Trophoblast cell (in vitro differentiated cells and primary cell): ENCODE data around the gene TFB2M.

Experiments
- DNase-seq, 2 donors: peaks; one replicate each; pipeline ENCODE4 v3.0.0-alpha.2; 2016
- H2AFZ ChIP-seq: 2 replicates; pipeline ENCODE4 v1.6.1; 2013; ENCODE audit warnings: low read length, moderate library complexity, mild to moderate bottlenecking; ENCODE audit not compliant: insufficient read depth, poor library complexity
- H2AK5ac ChIP-seq: 2 replicates; pipeline ENCODE4 v1.6.1; 2013; ENCODE audit warnings: mild to moderate bottlenecking, low read length
- H2BK120ac ChIP-seq: 2 replicates; pipeline ENCODE4 v1.6.1; 2013; ENCODE audit warnings: low read length, mild to moderate bottlenecking, moderate library complexity; ENCODE audit not compliant: insufficient read depth, poor library complexity
- H2BK12ac ChIP-seq: 2 replicates; pipeline ENCODE4 v1.6.1; 2013; ENCODE audit warnings: mild to moderate bottlenecking, low read length, moderate library complexity
- H2BK5ac ChIP-seq: 2 replicates; pipeline ENCODE4 v1.6.1; 2013; ENCODE audit warnings: low read length, low read depth, moderate library complexity, mild to moderate bottlenecking; ENCODE audit not compliant: poor library complexity
- H3K14ac ChIP-seq: 2 replicates; pipeline ENCODE4 v1.6.1; 2013; ENCODE audit warnings: mild to moderate bottlenecking, low read length
- H3K18ac ChIP-seq: 2 replicates; pipeline ENCODE4 v1.6.1; 2013; ENCODE audit warnings: mild to moderate bottlenecking, low read length
- H3K23ac ChIP-seq: 2 replicates; pipeline ENCODE4 v1.6.1; 2013; ENCODE audit warnings: low read length
- H3K27ac ChIP-seq: 2 replicates; pipeline ENCODE4 v1.5.1; 2013; ENCODE audit warnings: low read depth, mild to moderate bottlenecking, inconsistent platforms, low read length, moderate library complexity
- H3K27me3 ChIP-seq: 2 replicates; pipeline ENCODE4 v1.6.1; 2013; ENCODE audit warnings: inconsistent platforms, mild to moderate bottlenecking, low read length, moderate library complexity; ENCODE audit not compliant: insufficient read depth
- H3K36me3 ChIP-seq, 2 experiments: 1 replicate in 1 of 2; 2 replicates in 1 of 2; pipeline ENCODE4 v1.6.1; 2013; ENCODE audit warnings: low read length in 2 of 2, mild to moderate bottlenecking in 2 of 2, moderate library complexity in 1 of 2; ENCODE audit not compliant: insufficient read depth in 2 of 2, control insufficient read depth in 1 of 2
- H3K4ac ChIP-seq: 2 replicates; pipeline ENCODE4 v1.6.1; 2013; ENCODE audit warnings: low read depth, mild to moderate bottlenecking, low read length, moderate library complexity
- H3K4me1 ChIP-seq, 2 experiments: 1 replicate in 1 of 2; 2 replicates in 1 of 2; pipeline ENCODE4 v1.6.1; 2013; ENCODE audit warnings: low read length in 2 of 2, mild to moderate bottlenecking in 2 of 2, moderate library complexity in 1 of 2; ENCODE audit not compliant: insufficient read depth in 2 of 2, control insufficient read depth in 1 of 2
- H3K4me2 ChIP-seq: 2 replicates; pipeline ENCODE4 v1.6.1; 2013; ENCODE audit warnings: inconsistent platforms, mild to moderate bottlenecking, low read length, moderate library complexity
- H3K4me3 ChIP-seq: 2 replicates; pipeline ENCODE4 v1.5.1; 2013; ENCODE audit warnings: mild to moderate bottlenecking, low read depth, low read length, inconsistent platforms
- H3K79me1 ChIP-seq: one replicate; pipeline ENCODE4 v1.6.1; 2013; ENCODE audit warnings: low read length
- H3K79me2 ChIP-seq: 2 replicates; pipeline ENCODE4 v1.6.1; 2013; ENCODE audit warnings: low read length, mild to moderate bottlenecking; ENCODE audit not compliant: control insufficient read depth, insufficient read depth, poor library complexity
- H3K9ac ChIP-seq: 2 replicates; pipeline ENCODE4 v1.6.1; 2013; ENCODE audit warnings: mild to moderate bottlenecking, low read length
- H3K9me3 ChIP-seq: 2 replicates; pipeline ENCODE4 v1.6.1; 2013; ENCODE audit warnings: low read depth, mild to moderate bottlenecking, control low read depth, inconsistent platforms, low read length; ENCODE audit not compliant: insufficient read depth
- H4K12ac ChIP-seq: 2 replicates; pipeline ENCODE4 v1.6.1; 2013; ENCODE audit warnings: low read depth, mild to moderate bottlenecking, low read length, moderate library complexity
- H4K8ac ChIP-seq: 2 replicates; pipeline ENCODE4 v1.6.1; 2013; ENCODE audit warnings: low read depth, mild to moderate bottlenecking, low read length, moderate library complexity
- H4K91ac ChIP-seq: one replicate; pipeline ENCODE4 v1.6.1; 2013; ENCODE audit warnings: low read depth, mild to moderate bottlenecking, low read length, moderate library complexity
- WGBS: extraction: QIAGEN DNeasy Blood & Tissue Kit; methylation state at CpG from one replicate; pipeline ENCODE4 v1.1.7; 2013; ENCODE audit warnings: missing lambda C conversion rate; ENCODE audit not compliant: insufficient read length, insufficient coverage; ENCODE audit errors: extremely low coverage; 5-methylcytosine and 5-hydroxymethylcytosine counted together

The TFB2M gene

GRCh38 chr1:246527402-246528088, 38.5 kb downstream of the TFB2M start:
- no peak overlapping the region for H3K27ac ChIP-seq

GRCh38 chr1:246526915-246527314, 39.1 kb downstream of the TFB2M start:
- Histone ChIP-seq H3K4me1 (no peaks in the 10 kb centered on the region), H2BK120ac (no peak overlapping the region), H3K79me1 (no peaks in the 10 kb centered on the region), H4K12ac (no peak overlapping the region), H2BK5ac (no peak overlapping the region), H3K27me3 (no peaks in the 10 kb centered on the region), H3K14ac (no peak overlapping the region), H3K9ac (no peak overlapping the region), H3K23ac (no peak overlapping the region), H3K27ac (no peak overlapping the region), H3K9me3 (peaks cover 14% of the 10 kb centered on the region), H2BK12ac (no peak overlapping the region), H3K18ac (no peak overlapping the region), H4K91ac (no peak overlapping the region), H3K36me3 (no peaks in the 10 kb centered on the region), H3K4me2 (no peak overlapping the region), H3K79me2 (no peaks in the 10 kb centered on the region), H3K4me3 (no peak overlapping the region), H3K4ac (no peak overlapping the region), H4K8ac (no peak overlapping the region), H2AFZ (no peak overlapping the region), H2AK5ac (no peak overlapping the region)
- no CpG with 5 or more reads among the region's 7 CpGs for WGBS
- no peak for DNase-seq

More at GRCh38 chr1:246527402-246528088, 38.5 kb downstream of the TFB2M start:
- Histone ChIP-seq H3K36me3 (no peaks in the 10 kb centered on the region), H3K14ac (no peak overlapping the region), H2BK5ac (no peak overlapping the region), H2BK12ac (no peak overlapping the region), H3K27me3 (no peaks in the 10 kb centered on the region), H4K12ac (no peak overlapping the region), H4K91ac (no peak overlapping the region), H3K79me2 (no peaks in the 10 kb centered on the region), H4K8ac (no peak overlapping the region), H3K4me1 (no peaks in the 10 kb centered on the region), H3K9me3 (peaks cover 10% of the 10 kb centered on the region), H2AFZ (no peak overlapping the region), H3K18ac (no peak overlapping the region), H3K4me3 (no peak overlapping the region), H3K4me2 (no peak overlapping the region), H3K79me1 (no peaks in the 10 kb centered on the region), H3K9ac (no peak overlapping the region), H2BK120ac (no peak overlapping the region), H3K23ac (no peak overlapping the region), H3K4ac (no peak overlapping the region), H2AK5ac (no peak overlapping the region)
- WGBS, result no CpG with 5 or more reads among the region's 5 CpGs
- DNase-seq, result no peak

- no peaks in the 10 kb centered on the region for H3K4me1 ChIP-seq
- H2BK12ac ChIP-seq, result no peak overlapping the region
- H3K18ac ChIP-seq, result no peak overlapping the region
- no CpG with 5 or more reads among the region's 4 CpGs for WGBS
- H3K27me3 ChIP-seq, result no peaks in the 10 kb centered on the region
- no peak overlapping the region for H3K4ac ChIP-seq
- no peaks in the 10 kb centered on the region for H3K79me2 ChIP-seq
- no peak overlapping the region for H3K4me3 ChIP-seq
- no peak overlapping the region for H2AK5ac ChIP-seq
- no peak overlapping the region for H4K8ac ChIP-seq
- H4K91ac ChIP-seq, result no peak overlapping the region
- no peaks in the 10 kb centered on the region for H3K36me3 ChIP-seq
- H3K9me3 ChIP-seq, result peaks cover 18% of the 10 kb centered on the region
- H3K79me1 ChIP-seq, result no peaks in the 10 kb centered on the region
- H2AFZ ChIP-seq, result no peak overlapping the region
- no peak overlapping the region for H2BK5ac ChIP-seq
- DNase-seq, result no peak
- H3K23ac ChIP-seq, result no peak overlapping the region
- H4K12ac ChIP-seq, result no peak overlapping the region
- H2BK120ac ChIP-seq, result no peak overlapping the region
- no peak overlapping the region for H3K4me2 ChIP-seq
- no peak overlapping the region for H3K9ac ChIP-seq
- no peak overlapping the region for H3K14ac ChIP-seq
- no peak overlapping the region for H3K27ac ChIP-seq
Observed at GRCh38 chr1:246526380-246526779, 39.7 kb downstream of the TFB2M start.

- no peak overlapping the region for H3K4me3 ChIP-seq
- no peak overlapping the region for H3K4ac ChIP-seq
- no peak overlapping the region for H3K9ac ChIP-seq
- no peak overlapping the region for H2BK120ac ChIP-seq
- no peaks in the 10 kb centered on the region for H3K36me3 ChIP-seq
- H3K27ac ChIP-seq, result no peak overlapping the region
- H3K4me2 ChIP-seq, result no peak overlapping the region
- no peak overlapping the region for H3K18ac ChIP-seq
- peaks cover 59% of the 10 kb centered on the region for H3K9me3 ChIP-seq
- H3K4me1 ChIP-seq, result no peaks in the 10 kb centered on the region
- H3K79me2 ChIP-seq, result no peaks in the 10 kb centered on the region
- no peak overlapping the region for H4K8ac ChIP-seq
- H2AFZ ChIP-seq, result no peak overlapping the region
- no peak overlapping the region for H2BK5ac ChIP-seq
- DNase-seq, result no peak
- no peak overlapping the region for H4K91ac ChIP-seq
- H2BK12ac ChIP-seq, result no peak overlapping the region
- H3K79me1 ChIP-seq, result no peaks in the 10 kb centered on the region
- no peak overlapping the region for H3K23ac ChIP-seq
- no peak overlapping the region for H2AK5ac ChIP-seq
- H3K14ac ChIP-seq, result no peak overlapping the region
- no CpG with 5 or more reads among the region's 1 CpG for WGBS
- no peaks in the 10 kb centered on the region for H3K27me3 ChIP-seq
- no peak overlapping the region for H4K12ac ChIP-seq
Observed at GRCh38 chr1:246519514-246519913, 46.5 kb downstream of the TFB2M start.
